ENCODE measurements around the gene TSPEAR.

TSPEAR gene

GRCh38 chr21:44458971-44459711 is 252.2 kb downstream of the TSPEAR start:
- H3K27ac ChIP-seq (ENCODE audit: low read depth, low read length), result no peak overlapping the region
- H3K36me3 ChIP-seq (ENCODE audit: control insufficient read depth in 5 of 5, insufficient read depth in 5 of 5, low read length in 5 of 5), result peaks cover 0 to 10% (median 9%) of the 10 kb centered on the region in 5 donors
- H3K4me3 ChIP-seq (ENCODE audit: low read depth in 1 of 5, low read length in 5 of 5), result no peak overlapping the region
- H3K9me3 ChIP-seq (ENCODE audit: control insufficient read depth in 5 of 5, low read length in 5 of 5), result peaks cover 0 to 7% (median 2%) of the 10 kb centered on the region in 5 donors
- no peak overlapping the region for H3K9ac ChIP-seq (ENCODE audit: low read length in 5 of 5)
- H3K27me3 ChIP-seq (ENCODE audit: control insufficient read depth in 5 of 5, insufficient read depth in 4 of 5, low read length in 5 of 5), result peaks cover 0 to 7% (median 0%) of the 10 kb centered on the region in 5 donors
- H3K4me1 ChIP-seq (ENCODE audit: control insufficient read depth in 5 of 5, insufficient read depth in 5 of 5, low read length in 5 of 5), result peaks cover 0 to 34% (median 15%) of the 10 kb centered on the region in 5 donors

- Histone ChIP-seq H3K27ac (ENCODE audit: low read depth, low read length) (no peak overlapping the region), H3K9ac (ENCODE audit: low read length in 5 of 5) (no peak overlapping the region), H3K36me3 (ENCODE audit: control insufficient read depth in 5 of 5, insufficient read depth in 5 of 5, low read length in 5 of 5) (peaks cover 0 to 10% (median 8%) of the 10 kb centered on the region in 5 donors), H3K4me3 (ENCODE audit: low read depth in 1 of 5, low read length in 5 of 5) (no peak overlapping the region), H3K9me3 (ENCODE audit: control insufficient read depth in 5 of 5, low read length in 5 of 5) (peaks cover 0 to 14% (median 8%) of the 10 kb centered on the region in 5 donors), H3K27me3 (ENCODE audit: control insufficient read depth in 5 of 5, insufficient read depth in 4 of 5, low read length in 5 of 5) (no peaks in the 10 kb centered on the region), H3K4me1 (ENCODE audit: control insufficient read depth in 5 of 5, insufficient read depth in 5 of 5, low read length in 5 of 5) (peaks cover 0 to 34% (median 10%) of the 10 kb centered on the region in 5 donors)
These were observed 254.2 kb downstream of the TSPEAR start for GRCh38 chr21:44456915-44457736.

GRCh38 chr21:44456214-44456914 is 255.0 kb downstream of the TSPEAR start:
- Histone ChIP-seq H3K27me3 (ENCODE audit: control insufficient read depth in 5 of 5, insufficient read depth in 4 of 5, low read length in 5 of 5) (peaks cover 0 to 1% (median 0%) of the 10 kb centered on the region in 5 donors), H3K4me1 (ENCODE audit: control insufficient read depth in 5 of 5, insufficient read depth in 5 of 5, low read length in 5 of 5) (peaks cover 0 to 34% (median 10%) of the 10 kb centered on the region in 5 donors), H3K36me3 (ENCODE audit: control insufficient read depth in 5 of 5, insufficient read depth in 5 of 5, low read length in 5 of 5) (peaks cover 0 to 10% (median 8%) of the 10 kb centered on the region in 5 donors), H3K9ac (ENCODE audit: low read length in 5 of 5) (peak overlapping the region in 4 of 5 donors; percentile 18 to 63 (median 58)), H3K27ac (ENCODE audit: low read depth, low read length) (no peak overlapping the region), H3K4me3 (ENCODE audit: low read depth in 1 of 5, low read length in 5 of 5) (peak overlapping the region in 4 of 5 donors; percentile 68 to 75 (median 70)), H3K9me3 (ENCODE audit: control insufficient read depth in 5 of 5, low read length in 5 of 5) (peaks cover 0 to 16% (median 8%) of the 10 kb centered on the region in 5 donors)

- peaks cover 0 to 30% (median 10%) of the 10 kb centered on the region in 5 donors for H3K4me1 ChIP-seq (ENCODE audit: control insufficient read depth in 5 of 5, insufficient read depth in 5 of 5, low read length in 5 of 5)
- H3K9ac ChIP-seq (ENCODE audit: low read length in 5 of 5), result peak overlapping the region in 4 of 5 donors; percentile 18 to 63 (median 58)
- peaks cover 0 to 16% (median 8%) of the 10 kb centered on the region in 5 donors for H3K9me3 ChIP-seq (ENCODE audit: control insufficient read depth in 5 of 5, low read length in 5 of 5)
- H3K27ac ChIP-seq (ENCODE audit: low read depth, low read length), result no peak overlapping the region
- peaks cover 0 to 2% (median under 1%) of the 10 kb centered on the region in 5 donors for H3K27me3 ChIP-seq (ENCODE audit: control insufficient read depth in 5 of 5, insufficient read depth in 4 of 5, low read length in 5 of 5)
- H3K4me3 ChIP-seq (ENCODE audit: low read depth in 1 of 5, low read length in 5 of 5), result peak overlapping the region in 4 of 5 donors; percentile 68 to 75 (median 70)
- peaks cover 0 to 10% (median 8%) of the 10 kb centered on the region in 5 donors for H3K36me3 ChIP-seq (ENCODE audit: control insufficient read depth in 5 of 5, insufficient read depth in 5 of 5, low read length in 5 of 5)
These were observed 255.7 kb downstream of the TSPEAR start for GRCh38 chr21:44455524-44456213.

- Histone ChIP-seq H3K27me3 (ENCODE audit: control insufficient read depth in 5 of 5, insufficient read depth in 4 of 5, low read length in 5 of 5) (peaks cover 0 to 8% (median 6%) of the 10 kb centered on the region in 5 donors), H3K4me3 (ENCODE audit: low read depth in 1 of 5, low read length in 5 of 5) (peak within 1 kb of the TSS in 4 of 5 donors; percentile 68 to 75 (median 70)), H3K9me3 (ENCODE audit: control insufficient read depth in 5 of 5, low read length in 5 of 5) (peaks cover 0 to 16% (median 8%) of the 10 kb centered on the region in 5 donors), H3K27ac (ENCODE audit: low read depth, low read length) (no peak within 1 kb of the TSS), H3K9ac (ENCODE audit: low read length in 5 of 5) (peak within 1 kb of the TSS in 4 of 5 donors; percentile 18 to 63 (median 58)), H3K36me3 (ENCODE audit: control insufficient read depth in 5 of 5, insufficient read depth in 5 of 5, low read length in 5 of 5) (peaks cover 0 to 10% (median 8%) of the 10 kb centered on the region in 5 donors), H3K4me1 (ENCODE audit: control insufficient read depth in 5 of 5, insufficient read depth in 5 of 5, low read length in 5 of 5) (peaks cover 0 to 25% (median 10%) of the 10 kb centered on the region in 5 donors)
These were observed 256.4 kb downstream of the TSPEAR start, which contains the start of gene LRRC3 for GRCh38 chr21:44454747-44455523. TSS of gene LRRC3 (plus strand) at chr21:44455510. CDS start at chr21:44456645, 1,135 bp downstream.

- H3K9me3 ChIP-seq (ENCODE audit: control insufficient read depth in 5 of 5, low read length in 5 of 5), result peaks cover 0 to 16% (median 8%) of the 10 kb centered on the region in 5 donors
- no peak overlapping the region for H3K4me3 ChIP-seq (ENCODE audit: low read depth in 1 of 5, low read length in 5 of 5)
- H3K36me3 ChIP-seq (ENCODE audit: control insufficient read depth in 5 of 5, insufficient read depth in 5 of 5, low read length in 5 of 5), result peaks cover 0 to 10% (median 8%) of the 10 kb centered on the region in 5 donors
- H3K4me1 ChIP-seq (ENCODE audit: control insufficient read depth in 5 of 5, insufficient read depth in 5 of 5, low read length in 5 of 5), result peaks cover 0 to 16% (median 10%) of the 10 kb centered on the region in 5 donors
- no peak overlapping the region for H3K27ac ChIP-seq (ENCODE audit: low read depth, low read length)
- no peak overlapping the region for H3K9ac ChIP-seq (ENCODE audit: low read length in 5 of 5)
- H3K27me3 ChIP-seq (ENCODE audit: control insufficient read depth in 5 of 5, insufficient read depth in 4 of 5, low read length in 5 of 5), result peaks cover 5 to 13% (median 11%) of the 10 kb centered on the region in 5 donors
These were observed 257.3 kb downstream of the TSPEAR start for GRCh38 chr21:44454058-44454457.

GRCh38 chr21:44453120-44453519 is 258.3 kb downstream of the TSPEAR start:
- Histone ChIP-seq H3K4me3 (ENCODE audit: low read depth in 1 of 5, low read length in 5 of 5) (no peak overlapping the region), H3K36me3 (ENCODE audit: control insufficient read depth in 5 of 5, insufficient read depth in 5 of 5, low read length in 5 of 5) (peaks cover 0 to 10% (median 8%) of the 10 kb centered on the region in 5 donors), H3K9me3 (ENCODE audit: control insufficient read depth in 5 of 5, low read length in 5 of 5) (peaks cover 0 to 16% (median 8%) of the 10 kb centered on the region in 5 donors), H3K4me1 (ENCODE audit: control insufficient read depth in 5 of 5, insufficient read depth in 5 of 5, low read length in 5 of 5) (peaks cover 0 to 16% (median 10%) of the 10 kb centered on the region in 5 donors), H3K27me3 (ENCODE audit: control insufficient read depth in 5 of 5, insufficient read depth in 4 of 5, low read length in 5 of 5) (peaks cover 10 to 22% (median 20%) of the 10 kb centered on the region in 5 donors), H3K9ac (ENCODE audit: low read length in 5 of 5) (no peak overlapping the region), H3K27ac (ENCODE audit: low read depth, low read length) (no peak overlapping the region)

GRCh38 chr21:44450999-44451398 is 260.4 kb downstream of the TSPEAR start:
- Histone ChIP-seq H3K36me3 (ENCODE audit: control insufficient read depth in 5 of 5, insufficient read depth in 5 of 5, low read length in 5 of 5) (no peaks in the 10 kb centered on the region), H3K27me3 (ENCODE audit: control insufficient read depth in 5 of 5, insufficient read depth in 4 of 5, low read length in 5 of 5) (peaks cover 10 to 27% (median 20%) of the 10 kb centered on the region in 5 donors), H3K4me3 (ENCODE audit: low read depth in 1 of 5, low read length in 5 of 5) (no peak overlapping the region), H3K9me3 (ENCODE audit: control insufficient read depth in 5 of 5, low read length in 5 of 5) (peaks cover 0 to 16% (median 8%) of the 10 kb centered on the region in 5 donors), H3K4me1 (ENCODE audit: control insufficient read depth in 5 of 5, insufficient read depth in 5 of 5, low read length in 5 of 5) (peaks cover 0 to 7% (median 4%) of the 10 kb centered on the region in 5 donors), H3K27ac (ENCODE audit: low read depth, low read length) (no peak overlapping the region), H3K9ac (ENCODE audit: low read length in 5 of 5) (no peak overlapping the region)

Data from subcutaneous abdominal adipose tissue (tissue), 5 donors.